HG03521 (cell line): Measurements from ENCODE around the gene RNU1-4.
"Not testable (repeated sequence)": the region's sequence is repeated elsewhere in the genome, so short reads cannot be mapped to it uniquely, and the experiment has no call there.

Experiments
- ATAC-seq: cut with Tn5 transposase; IDR thresholded peaks from one replicate; pipeline ENCODE4 v1.9.1; 2021; ENCODE audit warnings: mild to moderate bottlenecking, moderate library complexity; ENCODE audit not compliant: unreplicated experiment

RNU1-4 gene

DNA sequence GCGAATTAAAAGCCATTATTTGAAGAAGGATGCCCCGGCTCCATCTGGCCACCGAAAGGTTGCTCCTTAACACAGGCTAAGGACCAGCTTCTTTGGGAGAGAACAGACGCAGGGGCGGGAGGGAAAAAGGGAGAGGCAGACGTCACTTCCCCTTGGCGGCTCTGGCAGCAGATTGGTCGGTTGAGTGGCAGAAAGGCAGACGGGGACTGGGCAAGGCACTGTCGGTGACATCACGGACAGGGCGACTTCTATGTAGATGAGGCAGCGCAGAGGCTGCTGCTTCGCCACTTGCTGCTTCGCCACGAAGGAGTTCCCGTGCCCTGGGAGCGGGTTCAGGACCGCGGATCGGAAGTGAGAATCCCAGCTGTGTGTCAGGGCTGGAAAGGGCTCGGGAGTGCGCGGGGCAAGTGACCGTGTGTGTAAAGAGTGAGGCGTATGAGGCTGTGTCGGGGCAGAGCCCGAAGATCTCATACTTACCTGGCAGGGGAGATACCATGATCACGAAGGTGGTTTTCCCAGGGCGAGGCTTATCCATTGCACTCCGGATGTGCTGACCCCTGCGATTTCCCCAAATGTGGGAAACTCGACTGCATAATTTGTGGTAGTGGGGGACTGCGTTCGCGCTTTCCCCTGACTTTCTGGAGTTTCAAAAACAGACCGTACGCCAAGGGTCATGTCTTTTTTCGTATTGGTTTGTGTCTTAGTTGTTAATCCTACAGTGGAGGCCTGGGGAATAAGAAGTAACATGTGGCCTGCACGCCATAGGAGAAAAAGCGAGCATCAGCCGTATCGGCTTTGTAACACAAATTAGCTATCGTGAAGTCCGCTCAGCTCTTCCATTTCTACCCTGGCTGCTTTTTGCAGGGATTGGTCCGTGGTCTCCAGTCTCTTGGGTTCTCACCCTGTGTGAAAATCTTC lies at the start of gene RNU1-4:
Gene RNU1-4, plus strand, starts transcription at position 470 of the 918 bp plus-strand sequence.
- peak; percentile 99 for ATAC-seq

DNA sequence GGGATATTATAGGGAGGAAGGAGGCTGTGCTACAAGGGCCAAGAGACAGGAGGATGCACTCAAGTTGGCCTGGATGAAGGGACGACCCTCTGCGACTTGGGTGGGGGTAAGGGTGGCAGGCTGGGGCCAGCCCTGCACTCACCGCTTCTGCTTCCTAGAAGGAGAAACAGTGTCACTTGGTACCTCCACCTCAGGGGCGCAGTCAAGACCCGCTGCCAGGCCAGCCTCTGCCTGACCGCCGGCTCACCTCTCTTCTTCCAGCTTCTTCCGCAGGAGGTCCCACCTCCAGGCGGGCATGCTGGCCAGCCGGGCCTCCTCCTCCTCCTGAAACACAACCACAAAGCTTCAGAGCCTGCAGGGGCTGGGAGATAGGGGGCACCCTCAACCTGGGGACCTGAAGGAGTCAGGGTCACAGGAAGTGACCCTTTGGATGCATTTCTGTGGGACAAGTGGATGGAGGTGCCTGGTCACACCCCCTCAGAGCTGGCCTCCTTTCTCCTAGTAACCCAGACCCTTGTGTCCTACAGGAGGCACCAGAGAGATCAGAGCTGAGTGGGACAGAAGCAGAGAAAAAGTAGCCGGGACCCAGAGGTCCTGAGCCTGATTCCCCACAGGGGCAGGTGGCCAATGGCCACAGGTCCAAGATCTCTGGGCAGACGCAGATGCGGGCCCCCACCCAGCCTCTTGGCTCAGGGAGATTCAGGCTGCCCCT lies 49.2 kb upstream of the RNU1-4 start:
- ATAC-seq = not testable (repeated sequence)

DNA sequence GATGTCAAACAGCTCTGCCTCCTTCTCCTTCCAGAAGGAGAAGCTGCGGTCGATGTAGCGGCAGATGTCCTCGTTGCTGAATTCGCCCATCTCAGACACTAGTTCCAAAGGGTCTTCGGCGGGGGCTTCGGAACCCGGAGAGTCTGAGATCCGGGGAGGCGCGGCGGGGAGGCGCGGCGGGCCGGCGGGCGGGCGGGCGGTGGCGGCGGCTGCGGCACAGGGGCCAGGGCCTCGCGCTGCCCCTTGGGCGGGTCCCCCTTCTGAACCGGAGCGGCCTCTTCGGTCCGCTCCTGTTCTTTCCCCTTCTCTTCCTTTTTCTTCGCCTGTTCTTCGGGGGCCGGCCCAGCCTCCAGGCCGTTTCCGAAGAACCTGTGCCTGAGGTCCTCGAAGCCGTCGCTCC lies 48.0 kb upstream of the RNU1-4 start:
- not testable (repeated sequence) for ATAC-seq

DNA sequence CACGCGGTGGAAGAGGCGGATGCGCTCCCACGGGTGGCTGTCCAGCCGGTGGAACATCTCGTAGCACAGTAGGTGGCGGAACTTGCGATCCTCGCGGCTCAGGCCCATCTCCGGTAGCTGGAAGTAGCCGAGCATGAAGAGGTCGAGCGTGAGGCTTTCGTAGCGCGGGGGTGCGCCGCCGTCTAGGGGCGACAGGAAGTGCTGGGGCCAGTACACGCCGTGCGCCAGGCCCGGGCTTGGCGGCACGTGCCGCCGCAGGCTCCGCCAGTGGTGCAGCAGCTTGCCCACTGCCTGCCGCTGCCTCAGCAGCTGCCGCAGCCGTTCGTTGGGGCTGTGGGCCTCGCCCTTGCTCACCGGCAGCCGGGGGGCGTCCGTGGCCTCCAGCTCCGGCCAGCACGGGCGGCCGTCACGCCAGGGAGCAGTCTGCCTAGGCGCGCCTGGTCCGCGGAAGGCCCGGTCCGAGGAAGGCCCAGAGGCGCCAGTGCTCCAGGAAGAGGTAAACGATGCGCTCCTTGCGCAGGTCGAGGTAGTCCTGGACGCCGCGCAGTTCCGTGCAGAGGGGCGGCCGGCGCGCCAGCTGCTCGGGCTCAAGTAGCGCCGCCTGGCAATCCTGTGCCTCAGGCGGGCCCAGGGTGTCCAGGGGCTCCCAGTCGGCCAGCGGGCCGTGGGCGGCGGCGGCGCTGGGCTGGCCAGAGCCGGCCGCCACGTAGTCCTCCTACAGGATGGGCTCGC lies 47.4 kb upstream of the RNU1-4 start:
- not testable (repeated sequence) for ATAC-seq

DNA sequence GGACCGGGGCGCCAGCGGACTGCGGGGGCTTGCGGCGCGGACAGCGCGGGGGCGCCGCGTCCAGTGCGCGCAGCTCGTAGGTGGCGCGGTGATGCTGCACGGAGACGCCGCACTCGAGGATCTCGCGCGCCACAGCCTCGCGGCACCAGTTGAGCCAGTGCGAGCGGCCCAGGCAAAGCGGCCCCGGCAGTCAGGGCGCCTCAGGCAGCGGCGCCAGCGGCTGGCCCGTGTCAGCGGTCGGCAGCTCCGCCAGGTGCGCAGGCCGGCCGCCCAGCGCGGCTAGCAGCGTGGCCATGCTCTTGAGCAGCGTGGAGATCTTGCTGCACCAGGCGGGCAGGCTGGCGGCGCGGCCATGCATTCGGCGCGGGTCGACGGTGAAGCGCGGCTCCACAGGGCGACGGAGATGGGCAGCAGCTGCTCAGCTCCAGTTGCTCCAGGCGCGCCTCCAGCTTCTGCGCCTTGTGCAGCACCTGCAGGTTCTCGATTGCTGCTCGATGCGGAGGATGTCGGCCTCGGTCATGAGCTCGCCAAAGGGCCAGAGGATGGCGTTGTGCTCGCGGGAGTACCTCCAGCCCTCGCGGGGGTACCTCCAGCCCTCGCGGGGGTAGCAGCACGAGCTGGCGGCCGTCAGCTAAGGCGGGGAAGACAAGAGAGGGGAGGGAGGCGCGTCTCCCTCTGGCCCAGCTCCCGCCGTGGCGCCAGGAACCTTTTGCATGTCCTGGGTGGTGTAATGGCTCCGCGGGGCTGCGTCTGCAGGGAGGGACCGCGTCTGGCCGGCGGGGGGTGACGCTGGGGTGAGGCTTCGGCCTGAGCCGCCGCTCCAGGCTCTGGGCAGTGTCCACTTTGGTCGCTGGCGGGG lies 46.6 kb upstream of the RNU1-4 start:
- not testable (repeated sequence) for ATAC-seq

DNA sequence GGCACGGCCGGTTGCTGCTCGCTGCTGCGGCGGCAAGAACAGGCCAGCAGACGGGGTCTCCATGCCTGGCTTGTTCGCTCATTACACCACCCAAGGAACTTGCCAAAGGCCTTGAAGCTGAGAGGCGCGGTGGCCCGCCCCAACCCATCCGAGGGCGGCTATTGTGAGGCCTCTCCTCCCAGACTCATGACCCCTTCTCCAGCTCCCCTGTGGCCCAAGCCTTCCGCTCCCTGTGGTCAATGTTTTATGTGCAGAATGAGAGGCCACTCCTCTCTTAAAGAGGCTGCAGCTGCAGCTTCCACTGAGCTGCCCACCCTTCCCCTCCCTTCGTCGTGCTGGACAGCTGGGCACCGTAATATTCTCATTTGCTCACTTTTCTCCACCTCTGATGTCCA lies 46.0 kb upstream of the RNU1-4 start:
- ATAC-seq = not testable (repeated sequence)

DNA sequence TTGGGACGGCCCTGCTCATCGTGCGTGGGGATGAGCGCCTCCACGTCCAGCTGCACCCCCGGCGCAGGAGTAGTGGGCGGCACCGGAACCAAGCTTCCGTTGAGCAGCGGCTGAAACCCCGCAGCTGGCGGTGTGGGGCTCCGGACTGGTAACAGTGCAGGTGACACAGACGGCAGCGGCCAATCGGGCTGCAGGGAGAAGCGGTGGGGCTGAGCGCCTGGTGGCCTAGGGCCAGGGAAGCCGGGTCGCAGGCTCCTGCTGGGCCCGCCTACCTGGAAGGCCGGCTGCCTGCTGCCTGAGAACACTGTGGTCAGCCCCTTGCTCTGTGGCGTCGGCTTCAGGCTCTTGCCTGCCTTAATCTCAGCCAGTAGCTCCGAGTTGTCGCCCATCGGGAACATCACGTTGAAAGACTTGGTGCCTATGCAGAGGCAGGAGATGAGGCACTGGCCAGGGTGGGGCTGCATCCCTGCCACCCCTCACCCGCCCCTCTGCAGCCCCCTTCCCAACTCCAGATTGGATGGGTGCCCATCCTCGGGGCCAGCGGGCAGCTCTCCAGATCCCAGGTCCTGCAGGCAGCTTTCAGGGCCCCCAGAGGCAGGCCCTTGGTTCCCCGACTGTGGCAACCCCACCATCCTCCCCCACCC lies 43.7 kb upstream of the RNU1-4 start:
- not testable (repeated sequence) for ATAC-seq

DNA sequence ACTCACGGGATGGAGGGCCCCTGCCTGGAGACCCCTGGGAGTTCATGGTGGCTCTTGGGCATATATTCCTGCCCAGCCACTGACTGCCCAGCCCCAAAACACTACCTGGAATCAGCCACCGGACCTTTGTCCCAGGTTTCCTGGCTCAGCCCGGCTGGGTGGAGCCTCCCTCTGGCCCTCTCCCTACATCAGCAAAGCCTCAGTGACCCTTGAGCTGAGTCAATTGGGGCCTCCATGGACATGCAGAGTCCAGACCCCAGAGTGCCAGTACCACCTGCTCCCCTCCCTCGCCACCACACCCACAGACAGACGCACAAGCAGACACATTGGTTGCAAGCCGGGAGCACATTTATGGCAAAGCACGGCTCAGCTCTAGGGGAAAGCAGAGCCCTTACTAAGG lies 43.2 kb upstream of the RNU1-4 start:
- not testable (repeated sequence) for ATAC-seq

DNA sequence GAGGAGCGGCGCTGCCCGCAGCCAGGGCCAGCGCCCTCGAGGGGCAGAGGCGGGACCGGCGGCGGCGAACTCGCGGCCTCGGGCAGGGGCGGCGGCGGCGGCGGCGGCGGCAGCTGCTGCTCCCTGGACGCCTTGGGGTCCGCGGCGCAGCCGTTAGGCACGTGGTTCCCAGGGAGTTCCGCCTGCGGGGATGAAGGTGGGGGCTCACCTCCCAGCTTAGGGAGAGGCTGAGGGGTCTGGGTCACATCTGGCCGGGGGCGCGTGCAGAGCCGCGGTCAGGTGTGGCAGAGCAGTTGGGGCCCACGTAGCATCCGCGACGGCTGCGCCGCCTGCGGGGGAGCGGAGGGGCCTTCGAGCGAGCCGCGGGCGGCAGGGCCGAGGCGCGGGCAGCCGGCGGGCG lies 40.9 kb upstream of the RNU1-4 start:
- not testable (repeated sequence) for ATAC-seq

DNA sequence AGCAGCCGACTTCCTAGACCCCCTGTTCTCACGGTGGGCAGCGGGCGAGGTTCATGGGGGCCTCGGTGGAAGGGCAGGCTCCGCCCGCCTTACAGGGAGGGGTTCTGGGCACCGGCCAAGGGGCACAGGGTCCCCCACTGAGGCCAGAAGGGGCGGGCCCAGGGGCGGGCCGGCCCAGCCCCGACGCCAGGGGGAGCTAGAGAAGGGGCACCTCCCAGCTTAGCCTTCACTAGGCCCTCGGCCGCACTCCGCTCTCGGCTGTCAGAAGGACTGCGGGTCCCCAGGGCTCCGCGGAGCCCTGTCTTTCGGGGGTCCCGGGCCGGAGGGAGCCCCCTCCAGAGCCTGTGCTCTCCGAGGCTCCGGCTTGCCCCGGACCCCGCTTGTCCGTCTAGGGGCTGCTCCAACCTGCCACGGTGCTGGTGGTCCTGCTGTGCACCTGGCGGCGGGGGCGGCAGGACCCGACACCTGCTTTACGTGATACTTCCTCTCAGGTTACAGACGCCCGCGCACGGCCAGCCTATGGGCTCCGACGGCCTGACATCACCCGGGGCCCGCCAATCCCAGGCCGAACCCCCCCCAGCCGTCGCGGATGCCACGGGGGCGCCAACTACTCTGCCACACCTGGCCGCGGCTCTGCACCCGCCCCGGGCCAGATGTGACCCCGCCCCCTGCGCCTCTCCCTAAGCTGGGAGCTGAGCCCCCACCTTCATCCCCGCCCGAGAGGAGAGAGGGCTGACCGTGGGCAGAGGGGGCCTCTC lies 40.0 kb upstream of the RNU1-4 start:
- ATAC-seq = not testable (repeated sequence)

DNA sequence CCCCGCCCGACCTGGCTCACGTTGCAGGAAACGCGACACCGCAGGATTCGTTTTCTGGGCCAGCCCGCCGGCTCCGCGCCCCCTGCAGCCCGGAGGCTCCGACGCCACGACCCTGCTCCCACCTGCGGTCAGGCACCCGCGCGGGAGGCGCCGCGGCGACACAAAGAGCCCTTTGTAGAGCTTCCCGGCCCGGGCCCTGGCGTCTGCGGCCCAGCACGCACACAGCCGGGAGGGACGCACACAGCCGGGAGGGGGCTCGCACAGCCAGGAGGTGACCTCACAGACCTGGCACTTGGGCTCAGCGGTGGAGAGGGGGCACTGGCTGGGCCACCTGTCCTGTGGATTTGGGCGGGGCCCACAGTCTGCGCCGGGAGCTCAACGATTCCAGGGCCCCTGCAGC lies 39.1 kb upstream of the RNU1-4 start:
- not testable (repeated sequence) for ATAC-seq

DNA sequence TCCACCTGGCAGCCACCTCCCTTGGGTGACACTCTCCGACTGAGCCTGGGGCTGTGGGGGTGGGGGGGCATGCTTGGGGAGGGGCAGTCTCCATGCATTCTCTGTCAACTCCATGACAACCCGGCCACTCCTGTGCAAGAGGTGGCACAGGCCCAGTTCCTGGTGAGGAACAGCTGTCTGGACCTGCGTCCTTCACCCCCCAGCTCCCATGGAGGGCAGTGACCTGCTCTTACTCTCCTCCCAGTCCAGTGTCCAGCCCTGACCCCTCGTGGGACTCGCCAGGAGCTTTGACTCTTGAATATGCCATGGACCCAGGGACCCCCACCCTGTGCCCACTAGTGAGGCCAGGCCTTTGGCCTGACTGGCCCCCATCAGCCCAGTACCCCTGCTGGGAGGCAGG lies 38.0 kb upstream of the RNU1-4 start:
- not testable (repeated sequence) for ATAC-seq

DNA sequence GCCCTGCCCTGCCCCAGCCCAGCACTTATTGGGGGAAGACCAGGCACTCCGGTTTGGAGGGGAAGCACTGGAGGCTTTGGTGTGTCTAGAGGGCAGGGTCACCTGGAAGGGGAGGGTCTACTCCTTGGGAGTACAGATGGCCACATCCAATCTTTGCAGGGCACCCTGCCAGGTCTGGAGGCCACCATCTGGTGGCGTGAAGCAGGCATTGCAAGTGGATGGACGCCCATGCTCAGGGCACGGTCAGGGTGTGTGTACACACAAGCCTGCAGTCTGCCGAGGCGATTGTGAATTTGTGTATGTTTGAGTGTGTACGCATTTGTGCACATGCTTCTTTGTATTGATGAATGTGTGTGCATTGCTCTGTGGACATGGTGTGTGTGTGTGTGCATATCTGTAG lies 37.2 kb upstream of the RNU1-4 start:
- ATAC-seq = not testable (repeated sequence)

DNA sequence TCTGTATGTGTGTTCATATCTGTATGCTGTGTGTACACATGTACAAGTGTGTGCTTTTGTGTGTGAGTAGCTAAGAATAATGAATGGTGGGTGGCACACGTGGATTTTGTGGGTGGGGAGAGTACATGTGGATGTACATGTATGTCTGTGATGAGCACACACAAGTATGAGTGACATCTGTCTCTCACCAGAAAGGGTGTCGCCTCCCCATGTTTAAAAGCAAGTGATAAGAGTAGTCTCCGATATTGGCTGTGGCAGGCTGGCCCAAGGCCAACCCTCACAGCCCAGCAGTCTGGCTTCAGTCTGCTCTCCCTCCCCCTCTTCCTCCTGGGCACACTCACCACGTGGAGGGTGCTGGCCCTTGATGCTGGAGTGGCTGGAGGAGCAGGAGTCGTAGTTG lies 36.7 kb upstream of the RNU1-4 start:
- not testable (repeated sequence) for ATAC-seq

DNA sequence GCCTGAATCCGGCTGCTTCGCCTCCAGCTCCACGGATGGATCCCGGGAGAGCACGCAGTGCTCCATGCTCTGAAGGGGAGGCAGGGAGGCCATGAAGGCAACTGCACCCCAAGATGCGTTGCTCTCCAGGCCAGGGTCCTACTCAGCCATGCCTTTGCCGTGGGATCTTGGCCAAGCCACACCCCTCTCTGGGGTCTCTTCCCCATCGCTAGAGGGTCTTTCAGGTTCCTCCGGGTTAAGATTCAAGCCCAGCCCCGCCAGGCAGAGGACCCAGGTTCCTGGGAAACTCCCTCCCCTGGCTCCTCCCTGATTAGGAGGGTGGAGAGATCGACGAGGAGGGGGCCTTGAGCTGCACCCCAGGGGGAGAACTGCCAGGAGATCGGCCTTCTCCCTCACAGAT lies 36.2 kb upstream of the RNU1-4 start:
- not testable (repeated sequence) for ATAC-seq

DNA sequence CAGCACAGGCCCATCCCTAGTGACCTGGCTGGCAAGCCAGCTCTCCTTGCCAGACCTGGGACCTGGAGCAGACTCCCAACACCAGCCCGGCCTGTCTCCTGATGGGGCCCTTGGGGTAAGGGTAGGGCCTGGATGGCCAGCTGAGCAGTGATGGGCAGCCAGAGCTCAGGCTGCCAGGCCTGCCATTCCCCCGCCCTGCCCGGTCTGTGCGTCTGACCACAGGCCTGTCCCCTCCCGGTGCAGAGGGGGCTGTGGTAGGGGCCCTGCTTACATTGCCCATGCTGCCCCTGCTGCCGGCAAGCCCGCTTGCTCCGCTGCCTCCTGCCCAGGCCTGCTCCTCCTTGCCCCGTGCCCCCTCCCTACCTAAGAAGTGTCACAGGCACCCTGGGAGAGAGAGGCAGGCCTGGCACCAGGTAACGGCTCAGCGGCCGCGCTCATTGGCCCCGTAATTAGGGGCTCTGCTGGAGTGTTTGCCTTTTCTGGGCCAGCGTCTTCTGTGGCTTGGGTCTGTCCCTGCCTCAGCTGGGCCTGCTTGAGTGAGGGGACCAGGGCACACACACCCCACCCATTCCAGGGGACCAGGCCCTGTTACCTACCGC lies 35.7 kb upstream of the RNU1-4 start:
- ATAC-seq = not testable (repeated sequence)

DNA sequence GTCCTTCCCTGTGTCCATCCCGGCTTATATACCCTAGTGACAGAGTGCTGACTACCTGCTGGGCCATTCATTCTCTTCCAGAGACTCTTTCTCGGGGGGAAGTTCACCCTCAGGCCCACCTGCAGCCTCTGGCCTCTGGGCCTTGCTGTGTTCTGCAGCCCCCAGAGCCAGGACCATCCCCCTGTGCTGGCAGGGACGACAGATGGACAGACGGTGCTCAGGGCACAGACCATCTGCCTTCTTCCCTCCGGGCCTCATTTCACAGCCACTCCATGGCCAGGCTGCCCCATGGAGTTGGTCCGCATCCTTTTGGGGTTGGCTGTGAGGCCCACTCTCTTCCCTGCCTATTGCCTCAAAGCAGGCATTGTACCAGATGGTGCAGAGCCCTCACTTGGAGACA lies 34.0 kb upstream of the RNU1-4 start:
- ATAC-seq = not testable (repeated sequence)
